Body of pancreas (tissue), 4 donors: ENCODE data around the gene BTG2. TPM values are rescaled to one million over a fixed set of nuclear protein-coding genes. Genes with fewer than 3 reads are reported as not detected.

Experiments
- ATAC-seq: fragments of 150-250 bp; one replicate; pipeline ENCODE4 v1.9.1; 2016
- DNase-seq, 4 donors: peaks; one replicate each; pipeline ENCODE4 v3.0.0-alpha.2; 2019
- H3K27ac ChIP-seq, 4 donors: fragments of 200-600 bp; sonication (generic); 1 replicate in 3 of 4; 2 replicates in 1 of 4; pipeline versions ENCODE4 v1.5.1 to v1.6.1; 2016 to 2019; ENCODE audit warnings: mild to moderate bottlenecking in 1 of 4, mixed read lengths in 1 of 4, moderate library complexity in 1 of 4
- H3K27me3 ChIP-seq, 2 donors: fragments of 200-600 bp; sonication (generic); one replicate each; pipeline ENCODE4 v1.6.0; 2016; ENCODE audit warnings: mild to moderate bottlenecking in 1 of 2
- H3K36me3 ChIP-seq, 2 donors: fragments of 200-600 bp; sonication (generic); replicated peaks in 1 of 2; 2 replicates each; pipeline ENCODE4 v1.5.1; 2016; ENCODE audit warnings: low read depth in 2 of 2; ENCODE audit not compliant: insufficient read depth in 1 of 2
- H3K4me1 ChIP-seq: fragments of 200-600 bp; sonication (generic); one replicate; pipeline ENCODE4 v1.6.0; 2016
- H3K4me3 ChIP-seq, 2 donors: fragments of 200-600 bp; sonication (generic); 1 replicate in 1 of 2; 2 replicates in 1 of 2; pipeline ENCODE4 v1.5.1; 2016 to 2019
- H3K9me3 ChIP-seq, 3 donors: fragments of 200-600 bp; sonication (generic); 1 replicate in 2 of 3; 2 replicates in 1 of 3; pipeline ENCODE4 v1.5.1; 2016
- POLR2A ChIP-seq, 3 donors: fragments of 450-650 bp; IDR thresholded peaks; one replicate each; pipeline ENCODE4 v1.6.1; 2016; ENCODE audit warnings: antibody characterized with exemption in 3 of 3, mild to moderate bottlenecking in 2 of 3
- WGBS, 2 donors: methylation state at CpG; one replicate each; pipeline ENCODE4 v1.1.5; 2017; 5-methylcytosine and 5-hydroxymethylcytosine counted together
- intact Hi-C: fragments of 100-400 bp; cut with DNase I; formaldehyde crosslinking; loops from one replicate; pipeline ENCODE4 v1.15.1; 2023
- total RNA-seq, 2 donors: library from RNA; depleted of rRNA; stranded (reverse); fragments of >200 nt; gene quantifications; one replicate each; pipeline ENCODE4 v1.1.0, GENCODE V29; 2016
- TF ChIP-seq, protein P1 (sequence below), 7 experiments: fragments of 450-650 bp in 4 of 7; fragments of 200-600 bp in 3 of 7; sonication (generic) in 3 of 7; IDR thresholded peaks; one replicate each; pipeline ENCODE4 v1.5.1; 2016 to 2019; ENCODE audit warnings: antibody characterized with exemption in 7 of 7

The BTG2 gene
- total RNA-seq, 2 donors from 2014 or later = 122 to 160 TPM

DNA sequence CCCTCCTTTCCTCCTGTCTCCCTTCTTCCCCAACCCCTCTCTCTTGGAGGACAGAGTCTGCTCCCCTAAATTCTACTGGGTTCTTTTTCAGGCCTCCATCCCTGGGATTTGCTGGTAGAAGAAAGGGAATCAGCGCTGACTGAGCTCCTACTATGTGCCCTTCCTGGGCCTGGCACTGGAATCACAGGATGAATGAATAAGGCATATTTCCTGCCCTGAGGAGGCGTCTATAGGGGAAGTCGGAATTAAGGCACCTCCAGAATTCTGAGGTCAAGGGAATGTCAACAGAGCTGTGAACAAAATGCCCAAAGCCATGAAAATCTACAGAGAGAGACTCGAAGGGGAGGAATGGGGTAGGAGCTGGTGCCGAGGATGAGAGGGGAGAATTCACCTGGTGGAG lies 17.4 kb upstream of the BTG2 start:
- H3K27me3 ChIP-seq = no peaks in the 10 kb centered on the region
- DNase-seq (no peak), ATAC-seq (no peak)
- H3K36me3 ChIP-seq = no peaks in the 10 kb centered on the region
- no peak overlapping the region for H3K4me3 ChIP-seq
- peaks cover 86% of the 10 kb centered on the region for H3K4me1 ChIP-seq
- peak overlapping the region; percentile 96 to 98 (median 97) for H3K27ac ChIP-seq
- intact Hi-C loops = no loop called here
- no peaks in the 10 kb centered on the region for H3K9me3 ChIP-seq
- WGBS, 2 donors = 66 to 77% methylated on average over 5 of the region's 5 CpGs
- TF ChIP-seq, protein P1, sequence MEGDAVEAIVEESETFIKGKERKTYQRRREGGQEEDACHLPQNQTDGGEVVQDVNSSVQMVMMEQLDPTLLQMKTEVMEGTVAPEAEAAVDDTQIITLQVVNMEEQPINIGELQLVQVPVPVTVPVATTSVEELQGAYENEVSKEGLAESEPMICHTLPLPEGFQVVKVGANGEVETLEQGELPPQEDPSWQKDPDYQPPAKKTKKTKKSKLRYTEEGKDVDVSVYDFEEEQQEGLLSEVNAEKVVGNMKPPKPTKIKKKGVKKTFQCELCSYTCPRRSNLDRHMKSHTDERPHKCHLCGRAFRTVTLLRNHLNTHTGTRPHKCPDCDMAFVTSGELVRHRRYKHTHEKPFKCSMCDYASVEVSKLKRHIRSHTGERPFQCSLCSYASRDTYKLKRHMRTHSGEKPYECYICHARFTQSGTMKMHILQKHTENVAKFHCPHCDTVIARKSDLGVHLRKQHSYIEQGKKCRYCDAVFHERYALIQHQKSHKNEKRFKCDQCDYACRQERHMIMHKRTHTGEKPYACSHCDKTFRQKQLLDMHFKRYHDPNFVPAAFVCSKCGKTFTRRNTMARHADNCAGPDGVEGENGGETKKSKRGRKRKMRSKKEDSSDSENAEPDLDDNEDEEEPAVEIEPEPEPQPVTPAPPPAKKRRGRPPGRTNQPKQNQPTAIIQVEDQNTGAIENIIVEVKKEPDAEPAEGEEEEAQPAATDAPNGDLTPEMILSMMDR (IDR thresholded peaks at IDR 0.05) = no peak
- TF ChIP-seq POLR2A (IDR thresholded peaks at IDR 0.05) = no peak

DNA sequence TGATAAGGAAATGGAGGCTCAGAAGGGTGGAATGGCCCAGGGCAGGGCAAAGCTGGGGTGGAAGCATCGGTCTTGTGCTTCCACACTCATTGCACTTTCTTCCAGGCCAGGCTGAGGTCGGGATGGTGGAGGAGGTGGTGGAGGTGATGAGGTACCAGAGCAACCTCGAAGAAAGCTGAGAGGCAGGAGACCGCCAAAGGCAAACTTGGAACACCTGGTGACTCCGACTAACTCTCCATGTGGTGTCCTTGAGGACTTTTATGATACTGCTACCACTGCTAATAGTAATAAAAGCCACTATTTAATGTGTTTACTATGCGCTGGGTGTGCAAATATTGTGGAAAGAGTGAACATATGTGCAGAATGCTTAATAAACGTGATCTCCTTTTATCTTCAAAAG lies 16.9 kb upstream of the BTG2 start:
- ATAC-seq (peak; percentile 14), DNase-seq (peak in 3 of 4 donors; percentile 65 to 77 (median 74))
- Histone ChIP-seq H3K27me3 (no peaks in the 10 kb centered on the region), H3K4me3 (no peak overlapping the region), H3K9me3 (no peaks in the 10 kb centered on the region), H3K4me1 (peaks cover 81% of the 10 kb centered on the region), H3K36me3 (no peaks in the 10 kb centered on the region), H3K27ac (peak overlapping the region; percentile 96 to 98 (median 97))
- TF ChIP-seq POLR2A (IDR thresholded peaks at IDR 0.05) = peak in 2 of 3 donors; percentile 11 to 17
- TF ChIP-seq, protein P1 (IDR thresholded peaks at IDR 0.05) = peak in 1 of 7 experiments; percentile 21
- 15 to 36% methylated on average over 7 of the region's 7 CpGs for WGBS, 2 donors
- intact Hi-C loops = no loop called here

DNA sequence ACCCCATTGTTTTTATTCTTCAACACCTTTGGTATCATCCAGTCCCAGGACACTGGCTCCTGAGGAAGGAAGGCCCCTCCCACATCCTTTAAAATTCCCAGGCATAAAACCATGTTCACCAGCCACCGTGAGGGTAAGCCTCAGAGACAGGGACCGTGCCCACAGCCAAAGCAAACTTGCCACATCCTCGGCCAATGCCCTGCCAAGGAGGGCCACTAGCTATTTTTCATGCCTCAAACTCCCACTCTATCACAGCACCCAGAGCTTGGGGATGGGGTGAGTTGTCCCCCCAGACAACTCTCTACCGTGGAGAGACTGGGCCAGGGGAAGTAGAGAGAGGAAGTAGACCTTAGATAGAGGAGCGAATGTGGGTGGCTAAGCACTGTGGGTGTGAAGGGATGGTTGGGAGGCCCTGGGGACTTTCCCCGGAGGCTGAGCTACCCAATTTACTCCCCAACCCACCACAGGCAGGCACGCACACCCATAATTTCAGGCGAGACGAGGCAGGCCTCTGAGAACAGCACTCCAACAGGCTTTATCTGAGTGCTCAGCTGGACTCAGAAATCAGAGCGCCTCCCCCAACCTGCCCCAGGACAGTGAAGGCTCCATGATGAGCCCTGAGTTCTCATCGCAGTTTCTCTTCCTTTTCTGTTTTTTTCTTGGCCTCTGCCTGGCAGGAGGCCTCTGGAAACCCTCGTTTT lies 15.9 kb upstream of the BTG2 start:
- H3K27me3 ChIP-seq = no peaks in the 10 kb centered on the region
- H3K9me3 ChIP-seq = no peaks in the 10 kb centered on the region
- ATAC-seq (no peak), DNase-seq (peak in 3 of 4 donors; percentile 41 to 77 (median 50))
- WGBS, 2 donors = 23 to 32% methylated on average over 12 of the region's 12 CpGs
- no peaks in the 10 kb centered on the region for H3K36me3 ChIP-seq
- intact Hi-C loops = no loop called here
- no peak overlapping the region for H3K4me3 ChIP-seq
- peaks cover 71% of the 10 kb centered on the region for H3K4me1 ChIP-seq
- H3K27ac ChIP-seq = peak overlapping the region; percentile 96 to 98 (median 97)
- TF ChIP-seq POLR2A (IDR thresholded peaks at IDR 0.05) = no peak
- TF ChIP-seq, protein P1 (IDR thresholded peaks at IDR 0.05) = no peak

DNA sequence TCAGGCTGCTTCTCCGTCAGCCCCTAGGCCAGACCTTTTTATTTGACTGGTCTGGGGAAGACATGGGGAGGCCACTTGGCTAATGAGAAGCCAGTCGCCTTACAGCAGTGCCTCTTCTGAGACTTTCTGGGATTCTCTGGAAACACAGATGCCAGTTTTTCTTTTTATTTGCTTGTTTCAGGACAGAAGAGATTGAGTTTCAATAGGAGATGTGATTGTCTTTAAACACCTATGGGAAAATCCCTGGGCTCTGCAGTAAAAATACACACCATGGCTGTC lies 15.4 kb upstream of the BTG2 start:
- H3K27ac ChIP-seq = peak overlapping the region; percentile 96 to 98 (median 97)
- no peaks in the 10 kb centered on the region for H3K9me3 ChIP-seq
- no peak for DNase-seq
- WGBS, 2 donors = 15 to 25% methylated on average over 2 of the region's 2 CpGs
- ATAC-seq = no peak
- no peaks in the 10 kb centered on the region for H3K27me3 ChIP-seq
- H3K4me1 ChIP-seq = peaks cover 66% of the 10 kb centered on the region
- no peaks in the 10 kb centered on the region for H3K36me3 ChIP-seq
- TF ChIP-seq, protein P1 (IDR thresholded peaks at IDR 0.05) = no peak
- TF ChIP-seq POLR2A (IDR thresholded peaks at IDR 0.05) = no peak
- intact Hi-C loops = no loop called here
- no peak overlapping the region for H3K4me3 ChIP-seq
